Stimulated activated CD8-positive, alpha-beta memory T cell treated with anti-CD3 and anti-CD28 coated beads, Interleukin-2, amount 100 ng/mL, for 48 hours (primary cell): Measurements from ENCODE around the gene SLAMF1.
"Not testable (repeated sequence)": the region's sequence is repeated elsewhere in the genome, so short reads cannot be mapped to it uniquely, and the experiment has no call there.

Source experiments
- DNase-seq, 2 donors: peaks; one replicate each; pipeline ENCODE4 v3.0.0-alpha.2; 2020; ENCODE audit warnings: low read depth in 2 of 2

SLAMF1 gene

GRCh38 chr1:160563230-160563629, 83.6 kb downstream of the SLAMF1 start:
- not testable (repeated sequence) for DNase-seq

- DNase-seq: not testable (repeated sequence)
Observed at GRCh38 chr1:160562745-160563144, 84.1 kb downstream of the SLAMF1 start.

GRCh38 chr1:160560806-160561205, 86.0 kb downstream of the SLAMF1 start:
- no peak for DNase-seq

- DNase-seq: no peak
Observed at GRCh38 chr1:160560045-160560705, 86.7 kb downstream of the SLAMF1 start.

- not testable (repeated sequence) for DNase-seq
Observed at GRCh38 chr1:160559437-160559836, 87.4 kb downstream of the SLAMF1 start.

- no peak for DNase-seq
Observed at GRCh38 chr1:160558660-160559380, 88.0 kb downstream of the SLAMF1 start.
